ENCODE measurements around the gene SYCP1. TPM values are rescaled to one million over a fixed set of nuclear protein-coding genes. Genes with fewer than 3 reads are reported as not detected.
"Not testable (repeated sequence)": the region's sequence is repeated elsewhere in the genome, so short reads cannot be mapped to it uniquely, and the experiment has no call there.

SYCP1 gene
- total and polyA plus RNA-seq, 12 donors = not detected

DNA sequence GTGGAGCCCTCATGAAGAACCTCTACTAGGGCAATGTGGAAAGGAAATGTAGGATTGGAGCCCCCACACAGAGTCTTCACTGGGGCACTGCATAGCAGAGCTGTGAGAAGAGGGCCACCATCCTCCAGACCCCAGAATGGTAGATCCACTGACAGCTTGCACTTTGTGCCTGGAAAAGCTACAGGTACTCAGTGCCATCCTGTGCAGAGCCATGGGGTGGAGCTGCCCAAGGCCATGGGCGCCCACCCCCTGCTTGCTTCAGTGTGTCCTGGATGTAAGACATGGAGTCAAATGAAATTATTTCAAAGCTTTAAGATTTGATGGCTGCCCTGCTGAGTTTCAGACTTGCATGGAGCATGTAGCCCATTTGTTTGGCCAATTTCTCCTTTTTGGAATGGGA is 157.8 kb downstream of the SYCP1 start:
- intact Hi-C loops (cut with DNase I) = no loop called here
- no peaks in the 10 kb centered on the region for H3K27me3 ChIP-seq
- TF ChIP-seq CTCF (IDR thresholded peaks at IDR 0.05) = no peak
- WGBS, 2 donors = 59 to 62% methylated on average over 1 of the region's 1 CpG
- H3K9me3 ChIP-seq = no peaks in the 10 kb centered on the region
- no peak overlapping the region for H3K4me3 ChIP-seq
- ATAC-seq (no peak), DNase-seq (no peak)
- H3K27ac ChIP-seq = no peak overlapping the region
- no peaks in the 10 kb centered on the region for H3K36me3 ChIP-seq
- H3K4me1 ChIP-seq = no peaks in the 10 kb centered on the region

- intact Hi-C loops (cut with DNase I) = no loop called here
- TF ChIP-seq CTCF (IDR thresholded peaks at IDR 0.05) = no peak
- 78 to 93% methylated on average over 2 of the region's 2 CpGs for WGBS, 2 donors
- H3K36me3 ChIP-seq = no peaks in the 10 kb centered on the region
- ATAC-seq (no peak), DNase-seq (no peak)
- no peaks in the 10 kb centered on the region for H3K9me3 ChIP-seq
- H3K27ac ChIP-seq = no peak overlapping the region
- H3K4me3 ChIP-seq = no peak overlapping the region
- H3K4me1 ChIP-seq = no peaks in the 10 kb centered on the region
- no peaks in the 10 kb centered on the region for H3K27me3 ChIP-seq
Measured at GRCh38 chr1:115013792-115014191, 159.1 kb downstream of the SYCP1 start.

- H3K27ac ChIP-seq; H3K36me3 ChIP-seq; H3K27me3 ChIP-seq; H3K4me3 ChIP-seq; DNase-seq; intact Hi-C loops (cut with DNase I); H3K4me1 ChIP-seq; H3K9me3 ChIP-seq; ATAC-seq: not testable (repeated sequence)
- 87 to 89% methylated on average over 9 of the region's 9 CpGs for WGBS, 2 donors
Measured at GRCh38 chr1:115019549-115019948, 164.9 kb downstream of the SYCP1 start.

GRCh38 chr1:115021145-115021544 is 166.5 kb downstream of the SYCP1 start:
- H3K27me3 ChIP-seq = peaks cover 0 to 6% (median 0%) of the 10 kb centered on the region in 7 donors
- intact Hi-C loops (cut with DNase I) = no loop called here
- no peak for DNase-seq
- no peaks in the 10 kb centered on the region for H3K9me3 ChIP-seq
- H3K4me1 ChIP-seq = no peaks in the 10 kb centered on the region
- TF ChIP-seq CTCF (IDR thresholded peaks at IDR 0.05) = no peak
- H3K4me3 ChIP-seq = no peak overlapping the region
- no peaks in the 10 kb centered on the region for H3K36me3 ChIP-seq
- ATAC-seq = no peak
- WGBS, 2 donors = 54 to 69% methylated on average over 1 of the region's 1 CpG
- H3K27ac ChIP-seq = no peak overlapping the region

DNA sequence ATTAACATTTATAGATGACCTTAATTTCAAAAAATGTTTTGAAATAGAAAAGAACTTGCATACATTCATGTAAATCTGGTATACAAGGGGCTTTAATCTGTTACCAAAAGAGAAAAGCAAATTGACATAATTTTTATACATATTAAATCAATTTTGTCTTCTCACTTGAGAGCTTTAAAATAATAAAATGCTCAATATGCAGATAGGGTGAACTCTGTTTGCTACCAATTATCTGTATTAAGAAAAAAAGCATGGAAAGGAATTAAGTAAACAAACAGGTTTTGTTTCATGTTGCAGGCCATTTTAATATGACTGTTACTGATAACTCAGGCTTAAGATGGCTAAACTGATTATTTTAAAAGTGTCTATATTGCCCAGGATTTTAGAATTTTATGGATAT is 168.9 kb downstream of the SYCP1 start:
- H3K27me3 ChIP-seq = peaks cover 0 to 6% (median 0%) of the 10 kb centered on the region in 7 donors
- ATAC-seq (no peak), DNase-seq (no peak)
- no peaks in the 10 kb centered on the region for H3K4me1 ChIP-seq
- no peak for TF ChIP-seq CTCF (IDR thresholded peaks at IDR 0.05)
- no peak overlapping the region for H3K4me3 ChIP-seq
- intact Hi-C loops (cut with DNase I) = no loop called here
- no peak overlapping the region for H3K27ac ChIP-seq
- H3K36me3 ChIP-seq = no peaks in the 10 kb centered on the region
- no peaks in the 10 kb centered on the region for H3K9me3 ChIP-seq
